NB4 (cell line): ENCODE measurements around the gene FCMR.

Experiments
- CTCF ChIP-seq: IDR thresholded peaks from one replicate; pipeline ENCODE4 v1.5.1; 2012; ENCODE audit warnings: low read depth, low read length
- POLR2A ChIP-seq: IDR thresholded peaks from 2 replicates; pipeline ENCODE4 v1.6.1; 2011; ENCODE audit warnings: mild to moderate bottlenecking; ENCODE audit not compliant: insufficient read length; ENCODE audit errors: extremely low read depth

- TF ChIP-seq CTCF (no peak), POLR2A (no peak)
Measured at GRCh38 chr1:206916000-206916709, 5.6 kb downstream of the FCMR start.
